ENCODE results near the gene CCHCR1.

CCHCR1 gene

GRCh38 chr6:31125586-31126363, 31.8 kb downstream of the CCHCR1 start:
- peak; percentile 40 to 92 for DNase-seq (ENCODE audit: low read depth in 2 of 2)
- H3K4me3 ChIP-seq (replicated peaks in 1 of 2; ENCODE audit: low read depth in 2 of 2, low read length in 2 of 2), result no peak overlapping the region
- TF ChIP-seq CTCF (IDR thresholded peaks at IDR 0.05; ENCODE audit: low read depth, low read length), result no peak

GRCh38 chr6:31125162-31125561, 32.4 kb downstream of the CCHCR1 start:
- DNase-seq (ENCODE audit: low read depth in 2 of 2), result peak; percentile 74 to 78
- H3K4me3 ChIP-seq (replicated peaks in 1 of 2; ENCODE audit: low read depth in 2 of 2, low read length in 2 of 2), result no peak overlapping the region
- TF ChIP-seq CTCF (IDR thresholded peaks at IDR 0.05; ENCODE audit: low read depth, low read length), result no peak

- peak; percentile 94 to 97 for DNase-seq (ENCODE audit: low read depth in 2 of 2)
- no peak overlapping the region for H3K4me3 ChIP-seq (replicated peaks in 1 of 2; ENCODE audit: low read depth in 2 of 2, low read length in 2 of 2)
- no peak for TF ChIP-seq CTCF (IDR thresholded peaks at IDR 0.05; ENCODE audit: low read depth, low read length)
Observed at GRCh38 chr6:31122791-31123706, 34.6 kb downstream of the CCHCR1 start.

- H3K4me3 ChIP-seq (replicated peaks in 1 of 2; ENCODE audit: low read depth in 2 of 2, low read length in 2 of 2), result no peak overlapping the region
- no peak for TF ChIP-seq CTCF (IDR thresholded peaks at IDR 0.05; ENCODE audit: low read depth, low read length)
- DNase-seq (ENCODE audit: low read depth in 2 of 2), result no peak
Observed at GRCh38 chr6:31121131-31121790, 36.3 kb downstream of the CCHCR1 start.

GRCh38 chr6:31120151-31120915, 37.3 kb downstream of the CCHCR1 start, which contains the start of gene CDSN:
Gene CDSN (minus strand): TSS chr6:31120446. CDS start chr6:31120419, 27 bp downstream.
- TF ChIP-seq CTCF (IDR thresholded peaks at IDR 0.05; ENCODE audit: low read depth, low read length), result no peak
- H3K4me3 ChIP-seq (replicated peaks in 1 of 2; ENCODE audit: low read depth in 2 of 2, low read length in 2 of 2), result no peak within 1 kb of the TSS

GRCh38 chr6:31118178-31118577, 39.4 kb downstream of the CCHCR1 start:
- TF ChIP-seq CTCF (IDR thresholded peaks at IDR 0.05; ENCODE audit: low read depth, low read length), result no peak
- H3K4me3 ChIP-seq (replicated peaks in 1 of 2; ENCODE audit: low read depth in 2 of 2, low read length in 2 of 2), result no peak overlapping the region
- DNase-seq (ENCODE audit: low read depth in 2 of 2), result no peak

More at GRCh38 chr6:31120151-31120915, 37.3 kb downstream of the CCHCR1 start, which contains the start of gene CDSN:
- no peak for DNase-seq (ENCODE audit: low read depth in 2 of 2)
